Mesenchymal stem cell (in vitro differentiated cells and primary cell): ENCODE measurements around the gene KRTAP3-2.

Experiments
- DNase-seq: peaks from one replicate; pipeline ENCODE4 v3.0.0-alpha.2; 2013
- H2AFZ ChIP-seq: one replicate; pipeline ENCODE4 v1.6.1; 2013; ENCODE audit warnings: low read depth, mild to moderate bottlenecking, control low read depth, inconsistent platforms, low read length, moderate library complexity
- H2AK5ac ChIP-seq: 2 replicates; pipeline ENCODE4 v1.6.1; 2013; ENCODE audit warnings: low read length, moderate library complexity, mild to moderate bottlenecking, inconsistent platforms; ENCODE audit not compliant: severe bottlenecking
- H2BK120ac ChIP-seq: one replicate; pipeline ENCODE4 v1.6.1; 2013; ENCODE audit warnings: low read depth, mild to moderate bottlenecking, inconsistent platforms, low read length, moderate library complexity
- H2BK12ac ChIP-seq, 2 experiments: one replicate each; pipeline ENCODE4 v1.6.1; 2013; ENCODE audit warnings: inconsistent platforms in 2 of 2, low read length in 2 of 2, mild to moderate bottlenecking in 2 of 2, moderate library complexity in 2 of 2, control low read depth in 1 of 2
- H2BK15ac ChIP-seq: one replicate; pipeline ENCODE4 v1.6.1; 2013; ENCODE audit warnings: mild to moderate bottlenecking, low read depth, inconsistent platforms; ENCODE audit not compliant: poor library complexity, severe bottlenecking
- H2BK5ac ChIP-seq: 2 replicates; pipeline ENCODE4 v1.6.1; 2013; ENCODE audit warnings: low read depth, mild to moderate bottlenecking, low read length, control low read depth, inconsistent platforms; ENCODE audit not compliant: poor library complexity, severe bottlenecking
- H3K14ac ChIP-seq, 2 experiments: one replicate each; pipeline ENCODE4 v1.6.1; 2013; ENCODE audit warnings: inconsistent platforms in 2 of 2, low read length in 2 of 2, control low read depth in 1 of 2, mild to moderate bottlenecking in 1 of 2, moderate library complexity in 1 of 2
- H3K18ac ChIP-seq, 2 experiments: one replicate each; pipeline ENCODE4 v1.6.1; 2013; ENCODE audit warnings: inconsistent platforms in 2 of 2, low read length in 2 of 2, control low read depth in 1 of 2, low read depth in 1 of 2, mild to moderate bottlenecking in 1 of 2
- H3K23ac ChIP-seq, 2 experiments: one replicate each; pipeline ENCODE4 v1.6.1; 2013; ENCODE audit warnings: inconsistent platforms in 2 of 2, low read length in 2 of 2, mild to moderate bottlenecking in 2 of 2, moderate library complexity in 2 of 2, control low read depth in 1 of 2
- H3K27ac ChIP-seq: 2 replicates; pipeline ENCODE4 v1.5.1; 2013; ENCODE audit warnings: mild to moderate bottlenecking, moderate library complexity, low read length, control low read depth, inconsistent platforms; ENCODE audit not compliant: poor library complexity, severe bottlenecking
- H3K27me3 ChIP-seq, 2 experiments: 2 replicates each; pipeline versions ENCODE4 v1.6.1 to v1.7.0; 2013; ENCODE audit warnings: low read length in 2 of 2, mild to moderate bottlenecking in 2 of 2, moderate library complexity in 2 of 2, control low read depth in 1 of 2, inconsistent platforms in 1 of 2; ENCODE audit not compliant: control insufficient read depth in 1 of 2, insufficient read depth in 1 of 2
- H3K36me3 ChIP-seq, 2 experiments: 2 replicates each; pipeline versions ENCODE4 v1.6.1 to v1.7.0; 2013; ENCODE audit warnings: low read length in 2 of 2, control low read depth in 1 of 2, inconsistent platforms in 1 of 2, low read depth in 1 of 2, mild to moderate bottlenecking in 1 of 2; ENCODE audit not compliant: insufficient read depth in 2 of 2, control insufficient read depth in 1 of 2
- H3K4ac ChIP-seq, 2 experiments: one replicate each; pipeline ENCODE4 v1.6.1; 2013; ENCODE audit warnings: inconsistent platforms in 2 of 2, low read length in 2 of 2, mild to moderate bottlenecking in 2 of 2, moderate library complexity in 2 of 2, control low read depth in 1 of 2, low read depth in 1 of 2
- H3K4me1 ChIP-seq: 2 replicates; pipeline ENCODE4 v1.6.1; 2013; ENCODE audit warnings: low read depth, low read length, control low read depth; ENCODE audit not compliant: control insufficient read depth, insufficient read depth
- H3K4me2 ChIP-seq: 2 replicates; pipeline ENCODE4 v1.6.1; 2013; ENCODE audit warnings: low read length, mild to moderate bottlenecking, inconsistent platforms; ENCODE audit not compliant: poor library complexity, severe bottlenecking
- H3K4me3 ChIP-seq, 2 experiments: 2 replicates each; pipeline versions ENCODE4 v1.5.1 to v1.7.0; 2013; ENCODE audit warnings: low read length in 2 of 2, mild to moderate bottlenecking in 2 of 2, control low read depth in 1 of 2, low read depth in 1 of 2; ENCODE audit not compliant: insufficient read depth in 1 of 2
- H3K79me1 ChIP-seq: replicated peaks from 2 replicates; pipeline ENCODE4 v1.6.1; 2013; ENCODE audit warnings: mild to moderate bottlenecking, control low read depth, low read length, inconsistent platforms; ENCODE audit not compliant: poor library complexity, severe bottlenecking
- H3K9ac ChIP-seq: 2 replicates; pipeline ENCODE4 v1.7.0; 2013; ENCODE audit warnings: mild to moderate bottlenecking, low read length, moderate library complexity
- H3K9me3 ChIP-seq: 2 replicates; pipeline ENCODE4 v1.7.0; 2013; ENCODE audit warnings: mild to moderate bottlenecking, low read length; ENCODE audit not compliant: control insufficient read depth
- H4K8ac ChIP-seq: one replicate; pipeline ENCODE4 v1.6.1; 2013; ENCODE audit warnings: inconsistent platforms, mild to moderate bottlenecking, low read length, moderate library complexity
- H4K91ac ChIP-seq: one replicate; pipeline ENCODE4 v1.6.1; 2013; ENCODE audit warnings: mild to moderate bottlenecking, low read length, inconsistent platforms
- WGBS: methylation state at CpG from one replicate; pipeline ENCODE4 v1.1.7; 2013; ENCODE audit warnings: mixed read lengths; 5-methylcytosine and 5-hydroxymethylcytosine counted together

KRTAP3-2 gene

GRCh38 chr17:41029633-41030245 lies 30.0 kb upstream of the KRTAP3-2 start, which contains the start of gene KRTAP1-4:
TSS of gene KRTAP1-4 (minus strand) at chr17:41030195. CDS start at chr17:41030078, 117 bp downstream.
- no peak within 1 kb of the TSS for H3K23ac ChIP-seq
- peak within 1 kb of the TSS in 1 of 2 experiments; percentile 62 for H3K14ac ChIP-seq
- 83% methylated on average over 12 of the region's 12 CpGs for WGBS
- no peak within 1 kb of the TSS for H2AFZ ChIP-seq
- H3K18ac ChIP-seq, result no peak within 1 kb of the TSS
- H2BK5ac ChIP-seq, result no peak within 1 kb of the TSS
- no peaks in the 10 kb centered on the region for H3K79me1 ChIP-seq
- H3K4ac ChIP-seq, result no peak within 1 kb of the TSS
- no peaks in the 10 kb centered on the region for H3K9me3 ChIP-seq
- no peak for DNase-seq
- no peak within 1 kb of the TSS for H4K91ac ChIP-seq
- peaks cover 5% of the 10 kb centered on the region for H3K4me1 ChIP-seq
- no peak within 1 kb of the TSS for H3K4me2 ChIP-seq
- no peak within 1 kb of the TSS for H2BK120ac ChIP-seq
- H3K27me3 ChIP-seq, result no peaks in the 10 kb centered on the region
- no peak within 1 kb of the TSS for H2BK15ac ChIP-seq
- no peaks in the 10 kb centered on the region for H3K36me3 ChIP-seq
- H3K9ac ChIP-seq, result no peak within 1 kb of the TSS
- H2BK12ac ChIP-seq, result no peak within 1 kb of the TSS
- no peak within 1 kb of the TSS for H3K27ac ChIP-seq
- no peak within 1 kb of the TSS for H4K8ac ChIP-seq
- H3K4me3 ChIP-seq, result no peak within 1 kb of the TSS
- peak within 1 kb of the TSS; percentile 70 for H2AK5ac ChIP-seq

- Histone ChIP-seq H3K9ac (peak within 1 kb of the TSS; percentile 13), H4K91ac (no peak within 1 kb of the TSS), H3K27ac (no peak within 1 kb of the TSS), H2AFZ (no peak within 1 kb of the TSS), H3K36me3 (no peaks in the 10 kb centered on the region), H3K4ac (no peak within 1 kb of the TSS), H2BK5ac (no peak within 1 kb of the TSS), H2BK15ac (no peak within 1 kb of the TSS), H3K4me3 (no peak within 1 kb of the TSS), H2BK120ac (no peak within 1 kb of the TSS), H3K18ac (peak within 1 kb of the TSS in 1 of 2 experiments; percentile 68), H4K8ac (no peak within 1 kb of the TSS), H3K14ac (peak within 1 kb of the TSS in 1 of 2 experiments; percentile 87), H3K4me2 (no peak within 1 kb of the TSS), H3K79me1 (no peaks in the 10 kb centered on the region), H3K23ac (peak within 1 kb of the TSS in 1 of 2 experiments; percentile 77), H2AK5ac (no peak within 1 kb of the TSS), H3K27me3 (no peaks in the 10 kb centered on the region), H3K4me1 (peaks cover 3% of the 10 kb centered on the region), H2BK12ac (no peak within 1 kb of the TSS), H3K9me3 (no peaks in the 10 kb centered on the region)
- WGBS, result 97% methylated on average over 7 of the region's 9 CpGs
- DNase-seq, result peak; percentile 30
Measured at GRCh38 chr17:41026715-41027471, 27.2 kb upstream of the KRTAP3-2 start, which contains the start of gene KRTAP1-5. TSS of gene KRTAP1-5 (minus strand) at chr17:41027208. CDS start at chr17:41027155, 53 bp downstream.

- no peak overlapping the region for H2AK5ac ChIP-seq
- H3K18ac ChIP-seq, result no peak overlapping the region
- H2BK120ac ChIP-seq, result no peak overlapping the region
- no peak overlapping the region for H3K4me2 ChIP-seq
- H3K27me3 ChIP-seq, result no peaks in the 10 kb centered on the region
- H3K4ac ChIP-seq, result no peak overlapping the region
- peaks cover 3% of the 10 kb centered on the region for H3K4me1 ChIP-seq
- H3K27ac ChIP-seq, result no peak overlapping the region
- no peaks in the 10 kb centered on the region for H3K9me3 ChIP-seq
- no peak overlapping the region for H3K14ac ChIP-seq
- WGBS, result 72% methylated on average over 1 of the region's 3 CpGs
- H3K23ac ChIP-seq, result no peak overlapping the region
- H4K8ac ChIP-seq, result no peak overlapping the region
- no peak overlapping the region for H2AFZ ChIP-seq
- no peak overlapping the region for H2BK5ac ChIP-seq
- H3K4me3 ChIP-seq, result no peak overlapping the region
- no peak for DNase-seq
- H4K91ac ChIP-seq, result no peak overlapping the region
- no peak overlapping the region for H2BK15ac ChIP-seq
- peak overlapping the region; percentile 7 for H3K9ac ChIP-seq
- H2BK12ac ChIP-seq, result no peak overlapping the region
- no peaks in the 10 kb centered on the region for H3K36me3 ChIP-seq
- no peaks in the 10 kb centered on the region for H3K79me1 ChIP-seq
Measured at GRCh38 chr17:41024697-41025096, 25.0 kb upstream of the KRTAP3-2 start.

- Histone ChIP-seq H3K23ac (no peak overlapping the region), H2BK12ac (no peak overlapping the region), H4K8ac (no peak overlapping the region)
Measured at GRCh38 chr17:41020336-41020735, 20.6 kb upstream of the KRTAP3-2 start.

More at GRCh38 chr17:41020336-41020735, 20.6 kb upstream of the KRTAP3-2 start:
- no peak for DNase-seq
- H3K9ac ChIP-seq, result no peak overlapping the region
- no peak overlapping the region for H2BK5ac ChIP-seq
- H3K4ac ChIP-seq, result no peak overlapping the region
- no peak overlapping the region for H3K4me2 ChIP-seq
- no peaks in the 10 kb centered on the region for H3K79me1 ChIP-seq
- no peak overlapping the region for H2BK120ac ChIP-seq
- no peak overlapping the region for H2AFZ ChIP-seq
- H3K4me1 ChIP-seq, result peaks cover 1% of the 10 kb centered on the region
- H3K9me3 ChIP-seq, result no peaks in the 10 kb centered on the region
- H3K4me3 ChIP-seq, result no peak overlapping the region
- H3K36me3 ChIP-seq, result no peaks in the 10 kb centered on the region
- no peak overlapping the region for H2AK5ac ChIP-seq
- H3K27ac ChIP-seq, result no peak overlapping the region
- H4K91ac ChIP-seq, result no peak overlapping the region
- no peak overlapping the region for H3K14ac ChIP-seq
- no peak overlapping the region for H3K18ac ChIP-seq
- no peak overlapping the region for H2BK15ac ChIP-seq
- H3K27me3 ChIP-seq, result no peaks in the 10 kb centered on the region
